ENCODE results near the gene DYNLT2B.
"Not testable (repeated sequence)": the region's sequence is repeated elsewhere in the genome, so short reads cannot be mapped to it uniquely, and the experiment has no call there.

Gene DYNLT2B

GRCh38 chr3:196323691-196324090 lies 5.7 kb upstream of the DYNLT2B start:
- no peak for DNase-seq

GRCh38 chr3:196323016-196323415 lies 5.0 kb upstream of the DYNLT2B start:
- no peak for DNase-seq

DNA sequence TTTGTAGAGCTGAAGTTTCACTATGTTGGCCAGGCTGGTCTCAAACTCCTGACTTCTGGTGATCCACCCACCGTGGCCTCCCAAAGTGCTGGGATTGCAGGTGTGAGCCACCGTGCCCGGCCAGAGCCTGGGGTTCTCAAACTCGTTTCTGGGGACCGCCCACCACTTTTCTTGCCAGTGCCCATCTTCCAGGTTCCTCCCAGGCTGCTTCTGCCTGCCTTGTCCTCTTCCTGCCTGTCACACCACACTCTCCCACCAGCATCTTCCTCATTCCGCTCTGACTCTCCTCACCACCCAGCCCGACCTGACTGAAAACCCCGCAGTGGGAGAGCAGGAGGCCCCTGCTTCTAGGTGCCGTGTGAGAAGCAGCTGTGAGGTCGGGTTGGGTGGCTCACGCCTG lies 3.1 kb upstream of the DYNLT2B start:
- no peak for DNase-seq

- no peak for DNase-seq
These were observed 2.1 kb upstream of the DYNLT2B start for GRCh38 chr3:196320137-196320536.

GRCh38 chr3:196316799-196317686 lies 997 bp downstream of the DYNLT2B start:
- DNase-seq, result not testable (repeated sequence)

- no peak for DNase-seq
These were observed 2.2 kb downstream of the DYNLT2B start for GRCh38 chr3:196315821-196316220.

- DNase-seq, result no peak
These were observed 3.4 kb downstream of the DYNLT2B start for GRCh38 chr3:196314597-196314996.

DNA sequence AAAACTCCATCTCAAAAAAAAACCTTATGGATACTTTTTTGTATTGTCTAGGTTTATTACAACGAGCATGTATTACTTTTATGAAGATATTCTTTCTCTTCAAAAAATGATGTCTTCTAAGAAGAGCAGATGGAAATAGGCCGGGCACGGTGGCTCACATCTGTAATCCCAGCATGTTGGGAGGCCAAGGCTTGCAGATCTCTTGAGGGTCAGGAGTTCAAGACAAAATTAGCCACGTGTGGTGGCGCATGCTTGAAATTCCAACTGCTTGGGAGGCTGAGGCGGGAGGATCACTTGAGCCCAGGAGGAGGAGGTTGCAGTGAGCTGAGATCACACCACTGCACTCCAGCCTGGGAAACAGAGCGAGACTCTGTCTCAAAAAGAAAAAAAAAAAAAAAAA lies 4.0 kb downstream of the DYNLT2B start:
- not testable (repeated sequence) for DNase-seq

GRCh38 chr3:196302960-196303359 lies 15.1 kb downstream of the DYNLT2B start:
- not testable (repeated sequence) for DNase-seq

- not testable (repeated sequence) for DNase-seq
These were observed 15.5 kb downstream of the DYNLT2B start for GRCh38 chr3:196302551-196302950.

GRCh38 chr3:196298521-196298920 lies 19.5 kb downstream of the DYNLT2B start:
- no peak for DNase-seq

- no peak for DNase-seq
These were observed 25.6 kb downstream of the DYNLT2B start for GRCh38 chr3:196292286-196292923.

DNA sequence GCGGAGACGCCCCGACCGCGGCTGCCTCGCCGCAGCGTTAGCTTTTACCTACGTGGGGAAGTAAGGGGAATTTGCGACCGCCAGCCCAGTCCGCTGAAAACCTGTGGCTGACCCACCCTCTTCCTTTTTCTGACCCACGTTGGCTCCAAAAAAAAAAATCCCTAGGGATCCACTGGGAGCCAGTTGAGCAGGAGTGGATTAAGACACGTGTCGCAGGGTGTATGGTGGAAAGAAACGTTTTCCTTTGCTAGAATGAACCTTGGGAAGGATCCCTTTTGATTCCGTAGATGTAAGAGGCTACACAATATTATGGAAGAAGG lies 29.9 kb downstream of the DYNLT2B start:
- DNase-seq, result no peak

- DNase-seq, result peak; percentile 75 to 91
These were observed 30.4 kb downstream of the DYNLT2B start, which contains the start of gene PCYT1A for GRCh38 chr3:196287440-196288140. PCYT1A (minus strand) TSS chr3:196287726; CDS start chr3:196270531, 17,195 bp downstream.

GRCh38 chr3:196287090-196287439 lies 31.0 kb downstream of the DYNLT2B start:
- DNase-seq, result peak; percentile 36 to 65

- no peak for DNase-seq
These were observed 33.6 kb downstream of the DYNLT2B start for GRCh38 chr3:196284396-196284795.

GRCh38 chr3:196281962-196282361 lies 36.1 kb downstream of the DYNLT2B start:
- DNase-seq, result no peak

DNA sequence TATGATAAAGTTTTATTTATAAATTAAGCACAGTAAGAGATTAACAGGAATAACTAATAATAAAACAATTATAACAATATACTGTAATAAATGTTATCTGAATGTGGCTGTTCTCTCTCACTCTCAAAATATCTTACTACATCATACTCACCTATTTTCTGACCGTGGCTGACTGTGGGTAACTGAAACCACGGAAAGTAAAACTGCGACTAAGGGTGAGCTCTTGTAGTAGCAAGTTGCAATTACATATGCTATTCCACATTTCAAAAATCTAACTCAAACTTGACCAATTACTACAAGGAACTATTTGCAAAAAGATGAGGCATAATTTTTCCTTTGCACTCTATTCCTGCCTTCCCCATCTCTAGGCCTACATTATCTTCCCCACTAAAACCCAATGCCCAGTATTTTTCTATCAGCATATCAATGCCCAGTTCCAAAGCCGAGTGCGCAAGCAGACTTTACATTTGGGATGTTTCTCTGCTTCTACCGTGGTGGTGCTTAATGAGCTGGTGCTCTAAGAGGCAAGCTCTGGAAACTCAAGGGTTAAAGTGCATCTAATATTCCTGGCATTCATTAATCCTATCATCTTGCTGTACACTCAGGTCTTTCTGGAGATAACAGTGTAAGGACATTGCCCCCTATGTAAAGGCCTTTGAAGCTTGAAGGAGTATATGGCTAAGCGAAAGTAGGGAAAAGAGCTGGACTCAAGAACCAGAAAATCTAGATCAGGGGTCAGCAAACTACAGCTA lies 37.2 kb downstream of the DYNLT2B start:
- no peak for DNase-seq

- DNase-seq, result no peak
These were observed 42.9 kb downstream of the DYNLT2B start for GRCh38 chr3:196275126-196275525.

DNA sequence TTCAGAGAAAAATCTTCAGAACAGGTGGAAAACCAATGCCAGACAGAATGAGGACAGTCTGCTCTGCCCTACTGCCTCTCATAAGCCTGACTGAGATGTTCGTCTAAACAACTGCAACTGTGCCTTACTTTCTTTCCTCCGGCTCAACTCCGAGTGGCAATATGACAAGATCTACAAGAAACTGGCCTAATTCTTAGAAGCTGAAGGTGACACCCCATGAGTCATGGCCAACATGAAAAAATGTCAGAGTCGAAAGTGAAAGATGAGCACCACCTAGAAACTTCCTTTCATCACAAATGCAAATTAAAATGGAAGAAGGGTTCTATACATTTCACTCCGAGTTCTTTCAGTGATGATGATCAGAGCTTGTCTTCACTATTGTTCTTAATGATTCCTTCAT lies 43.5 kb downstream of the DYNLT2B start:
- DNase-seq, result no peak

- DNase-seq, result no peak
These were observed 44.4 kb downstream of the DYNLT2B start for GRCh38 chr3:196273655-196274054.

GRCh38 chr3:196272826-196273225 lies 45.2 kb downstream of the DYNLT2B start:
- DNase-seq, result no peak

GRCh38 chr3:196270499-196270898 lies 47.5 kb downstream of the DYNLT2B start:
- DNase-seq, result no peak

Data from bone marrow (tissue), 2 donors.